CD4-positive, alpha-beta T cell (primary cell): ENCODE data around the gene ATP5F1D. TPM values are rescaled to one million over a fixed set of nuclear protein-coding genes. Genes with fewer than 3 reads are reported as not detected.

Experiments used
- ATAC-seq: fragments of 200-7000 bp; cut with Tn5 transposase; one replicate; pipeline ENCODE4 v1.10.0; 2022; ENCODE audit warnings: mild to moderate bottlenecking; ENCODE audit not compliant: poor library complexity
- CTCF ChIA-PET: fragments of 350-600 bp; sonication (Branson Sonifier 250); formaldehyde crosslinking; loops from one replicate; lab custom pipeline; 2021; ENCODE audit warnings: antibody characterized with exemption, inconsistent platforms; lab: Charles Lee
- POLR2A ChIA-PET: fragments of 350-600 bp; sonication (Branson Sonifier 250); formaldehyde crosslinking; loops from one replicate; lab custom pipeline; 2021; ENCODE audit warnings: antibody characterized with exemption, inconsistent platforms; lab: Charles Lee
- DNase-seq, 14 experiments: peaks; one replicate each; pipeline ENCODE4 v3.0.0-alpha.2; 2013 to 2020; ENCODE audit warnings: mixed read lengths in 2 of 14
- H3K27ac ChIP-seq, 2 donors: one replicate each; pipeline versions ENCODE4 v1.5.1 to v1.7.0; 2013; ENCODE audit warnings: low read length in 2 of 2, low read depth in 1 of 2, mild to moderate bottlenecking in 1 of 2
- H3K27me3 ChIP-seq, 2 experiments: 1 replicate in 1 of 2; 2 replicates in 1 of 2; pipeline versions ENCODE4 v1.6.1 to v1.7.0; 2013; ENCODE audit warnings: low read length in 2 of 2, control low read depth in 1 of 2, mild to moderate bottlenecking in 1 of 2, moderate library complexity in 1 of 2; ENCODE audit not compliant: insufficient read depth in 2 of 2, control insufficient read depth in 1 of 2
- H3K36me3 ChIP-seq: one replicate; pipeline ENCODE4 v1.6.1; 2013; ENCODE audit warnings: low read length, control low read depth; ENCODE audit not compliant: insufficient read depth
- H3K4me1 ChIP-seq: one replicate; pipeline ENCODE4 v1.6.1; 2013; ENCODE audit warnings: low read length, control low read depth; ENCODE audit not compliant: insufficient read depth
- H3K4me3 ChIP-seq: one replicate; pipeline ENCODE4 v1.5.1; 2013; ENCODE audit warnings: mild to moderate bottlenecking, low read length, moderate library complexity
- H3K9me3 ChIP-seq, 2 experiments: 1 replicate in 1 of 2; 2 replicates in 1 of 2; pipeline versions ENCODE4 v1.6.1 to v1.7.0; 2013; ENCODE audit warnings: low read length in 2 of 2, mild to moderate bottlenecking in 2 of 2, control low read depth in 1 of 2, moderate library complexity in 1 of 2; ENCODE audit not compliant: control insufficient read depth in 1 of 2, insufficient read depth in 1 of 2
- H3K27ac Mint-ChIP-seq: one replicate; pipeline ENCODE4 v1.8.0; 2020; ENCODE audit warnings: mixed read lengths
- H3K27me3 Mint-ChIP-seq: one replicate; pipeline ENCODE4 v1.8.0; 2021; ENCODE audit warnings: mixed read lengths
- H3K36me3 Mint-ChIP-seq: one replicate; pipeline ENCODE4 v1.8.0; 2021; ENCODE audit warnings: low read depth, mixed read lengths
- H3K4me1 Mint-ChIP-seq: one replicate; pipeline ENCODE4 v1.8.0; 2021; ENCODE audit warnings: low read depth, mixed read lengths
- H3K4me3 Mint-ChIP-seq: one replicate; pipeline ENCODE4 v1.8.0; 2020; ENCODE audit warnings: mild to moderate bottlenecking, mixed read lengths
- H3K9me3 Mint-ChIP-seq: one replicate; pipeline ENCODE4 v1.8.0; 2020; ENCODE audit warnings: mixed read lengths
- CTCF ChIP-seq: fragments of 200-600 bp; IDR thresholded peaks from one replicate; pipeline ENCODE4 v1.8.0; 2022; ENCODE audit warnings: antibody characterized with exemption, mild to moderate bottlenecking
- intact Hi-C, 2 experiments: fragments of 100-400 bp; cut with DNase I in 1 of 2; cut with micrococcal nuclease in 1 of 2; formaldehyde crosslinking; loops; one replicate each; pipeline versions ENCODE4 v1.15.1 to v1.9.0; 2023 to 2025; cut with DNase I, micrococcal nuclease
- total RNA-seq, 174 experiments: library from RNA in 2 of 174; stranded (reverse) in 2 of 174; gene quantifications; one replicate each; pipeline ENCODE4 v1.2.3 and lab custom pipeline; 2021 to 2026

Gene ATP5F1D
- total RNA-seq, 2 experiments from 2014 or later, result 77.6 to 92.6 TPM

- Mint-ChIP-seq H3K27me3 (no peaks in the 10 kb centered on the region), H3K4me1 (peaks cover 15% of the 10 kb centered on the region), H3K4me3 (no peak overlapping the region), H3K36me3 (peaks cover 15% of the 10 kb centered on the region), H3K27ac (no peak overlapping the region), H3K9me3 (no peaks in the 10 kb centered on the region)
- Histone ChIP-seq H3K27me3 (no peaks in the 10 kb centered on the region), H3K4me1 (peaks cover 27% of the 10 kb centered on the region), H3K36me3 (peaks cover 30% of the 10 kb centered on the region), H3K4me3 (no peak overlapping the region), H3K27ac (no peak overlapping the region), H3K9me3 (no peaks in the 10 kb centered on the region)
- DNase-seq (no peak), ATAC-seq (no peak)
- TF ChIP-seq CTCF, result no peak
- ChIA-PET CTCF (interaction anchor here (0.7 to 1.3 kb wide), 3 partner anchors 23 to 103 kb away, joined by 3 to 4 read pairs (median 3); no protein-coding TSS in a partner anchor), POLR2A (interaction anchor here (1.2 to 1.4 kb wide), 2 partner anchors 10 to 52 kb away, joined by 4 to 5 read pairs; partner anchors contain the start of gene CIRBP)
- intact Hi-C loops, result no loop called here
Observed at GRCh38 chr19:1216756-1217155, 24.8 kb upstream of the ATP5F1D start.

- CTCF ChIA-PET, result interaction anchor here (0.7 to 1.3 kb wide), 2 partner anchors 24 to 104 kb away, joined by 3 to 4 read pairs; no protein-coding TSS in a partner anchor
- ATAC-seq, result no peak
- no peak overlapping the region for H3K4me3 Mint-ChIP-seq
- Histone ChIP-seq H3K27ac (no peak overlapping the region), H3K4me3 (no peak overlapping the region), H3K9me3 (no peaks in the 10 kb centered on the region), H3K27me3 (no peaks in the 10 kb centered on the region), H3K4me1 (peaks cover 23% of the 10 kb centered on the region), H3K36me3 (peaks cover 30% of the 10 kb centered on the region)
- no peaks in the 10 kb centered on the region for H3K9me3 Mint-ChIP-seq
- POLR2A ChIA-PET, result interaction anchor here (1.2 to 1.4 kb wide), 2 partner anchors 11 to 51 kb away, joined by 4 to 5 read pairs; partner anchors contain the start of gene CIRBP
- no peaks in the 10 kb centered on the region for H3K27me3 Mint-ChIP-seq
- peaks cover 14% of the 10 kb centered on the region for H3K4me1 Mint-ChIP-seq
- H3K36me3 Mint-ChIP-seq, result peaks cover 15% of the 10 kb centered on the region
- H3K27ac Mint-ChIP-seq, result no peak overlapping the region
- no peak for TF ChIP-seq CTCF
- no peak for DNase-seq
- intact Hi-C loops, result no loop called here
Observed at GRCh38 chr19:1217366-1217765, 24.2 kb upstream of the ATP5F1D start.

- H3K4me3 ChIP-seq, result no peak overlapping the region
- ChIA-PET POLR2A (interaction anchor here (0.5 kb wide), 1 partner anchor 46 kb away, joined by 3 read pairs; no protein-coding TSS in a partner anchor), CTCF (no interaction called here)
- DNase-seq (no peak), ATAC-seq (no peak)
- peaks cover 9% of the 10 kb centered on the region for H3K4me1 ChIP-seq
- H3K36me3 Mint-ChIP-seq, result peaks cover 10% of the 10 kb centered on the region
- H3K4me3 Mint-ChIP-seq, result no peak overlapping the region
- H3K9me3 Mint-ChIP-seq, result no peaks in the 10 kb centered on the region
- no peak for TF ChIP-seq CTCF
- no peaks in the 10 kb centered on the region for H3K27me3 Mint-ChIP-seq
- no peaks in the 10 kb centered on the region for H3K27me3 ChIP-seq
- H3K36me3 ChIP-seq, result peaks cover 41% of the 10 kb centered on the region
- H3K27ac Mint-ChIP-seq, result no peak overlapping the region
- H3K4me1 Mint-ChIP-seq, result peaks cover 4% of the 10 kb centered on the region
- H3K27ac ChIP-seq, result no peak overlapping the region
- H3K9me3 ChIP-seq, result no peaks in the 10 kb centered on the region
- intact Hi-C loops, result no loop called here
Observed at GRCh38 chr19:1218751-1219567, 22.6 kb upstream of the ATP5F1D start.
